Body of pancreas (tissue), 4 donors: ENCODE data around the gene BHLHE40. TPM values are rescaled to one million over a fixed set of nuclear protein-coding genes. Genes with fewer than 3 reads are reported as not detected.

Source experiments
- ATAC-seq: fragments of 150-250 bp; one replicate; pipeline ENCODE4 v1.9.1; 2016
- DNase-seq, 4 donors: peaks; one replicate each; pipeline ENCODE4 v3.0.0-alpha.2; 2019
- H3K27ac ChIP-seq, 4 donors: fragments of 200-600 bp; sonication (generic); 1 replicate in 3 of 4; 2 replicates in 1 of 4; pipeline versions ENCODE4 v1.5.1 to v1.6.1; 2016 to 2019; ENCODE audit warnings: mild to moderate bottlenecking in 1 of 4, mixed read lengths in 1 of 4, moderate library complexity in 1 of 4
- H3K27me3 ChIP-seq, 2 donors: fragments of 200-600 bp; sonication (generic); one replicate each; pipeline ENCODE4 v1.6.0; 2016; ENCODE audit warnings: mild to moderate bottlenecking in 1 of 2
- H3K36me3 ChIP-seq, 2 donors: fragments of 200-600 bp; sonication (generic); replicated peaks in 1 of 2; 2 replicates each; pipeline ENCODE4 v1.5.1; 2016; ENCODE audit warnings: low read depth in 2 of 2; ENCODE audit not compliant: insufficient read depth in 1 of 2
- H3K4me1 ChIP-seq: fragments of 200-600 bp; sonication (generic); one replicate; pipeline ENCODE4 v1.6.0; 2016
- H3K4me3 ChIP-seq, 2 donors: fragments of 200-600 bp; sonication (generic); 1 replicate in 1 of 2; 2 replicates in 1 of 2; pipeline ENCODE4 v1.5.1; 2016 to 2019
- H3K9me3 ChIP-seq, 3 donors: fragments of 200-600 bp; sonication (generic); 1 replicate in 2 of 3; 2 replicates in 1 of 3; pipeline ENCODE4 v1.5.1; 2016
- POLR2A ChIP-seq, 3 donors: fragments of 450-650 bp; IDR thresholded peaks; one replicate each; pipeline ENCODE4 v1.6.1; 2016; ENCODE audit warnings: antibody characterized with exemption in 3 of 3, mild to moderate bottlenecking in 2 of 3
- WGBS, 2 donors: methylation state at CpG; one replicate each; pipeline ENCODE4 v1.1.5; 2017; 5-methylcytosine and 5-hydroxymethylcytosine counted together
- intact Hi-C: fragments of 100-400 bp; cut with DNase I; formaldehyde crosslinking; loops from one replicate; pipeline ENCODE4 v1.15.1; 2023
- total RNA-seq, 2 donors: library from RNA; depleted of rRNA; stranded (reverse); fragments of >200 nt; gene quantifications; one replicate each; pipeline ENCODE4 v1.1.0, GENCODE V29; 2016
- TF ChIP-seq, protein P1 (sequence below), 7 experiments: fragments of 450-650 bp in 4 of 7; fragments of 200-600 bp in 3 of 7; sonication (generic) in 3 of 7; IDR thresholded peaks; one replicate each; pipeline ENCODE4 v1.5.1; 2016 to 2019; ENCODE audit warnings: antibody characterized with exemption in 7 of 7

Gene BHLHE40
- total RNA-seq, 2 donors from 2014 or later = 28.5 to 30.3 TPM

DNA sequence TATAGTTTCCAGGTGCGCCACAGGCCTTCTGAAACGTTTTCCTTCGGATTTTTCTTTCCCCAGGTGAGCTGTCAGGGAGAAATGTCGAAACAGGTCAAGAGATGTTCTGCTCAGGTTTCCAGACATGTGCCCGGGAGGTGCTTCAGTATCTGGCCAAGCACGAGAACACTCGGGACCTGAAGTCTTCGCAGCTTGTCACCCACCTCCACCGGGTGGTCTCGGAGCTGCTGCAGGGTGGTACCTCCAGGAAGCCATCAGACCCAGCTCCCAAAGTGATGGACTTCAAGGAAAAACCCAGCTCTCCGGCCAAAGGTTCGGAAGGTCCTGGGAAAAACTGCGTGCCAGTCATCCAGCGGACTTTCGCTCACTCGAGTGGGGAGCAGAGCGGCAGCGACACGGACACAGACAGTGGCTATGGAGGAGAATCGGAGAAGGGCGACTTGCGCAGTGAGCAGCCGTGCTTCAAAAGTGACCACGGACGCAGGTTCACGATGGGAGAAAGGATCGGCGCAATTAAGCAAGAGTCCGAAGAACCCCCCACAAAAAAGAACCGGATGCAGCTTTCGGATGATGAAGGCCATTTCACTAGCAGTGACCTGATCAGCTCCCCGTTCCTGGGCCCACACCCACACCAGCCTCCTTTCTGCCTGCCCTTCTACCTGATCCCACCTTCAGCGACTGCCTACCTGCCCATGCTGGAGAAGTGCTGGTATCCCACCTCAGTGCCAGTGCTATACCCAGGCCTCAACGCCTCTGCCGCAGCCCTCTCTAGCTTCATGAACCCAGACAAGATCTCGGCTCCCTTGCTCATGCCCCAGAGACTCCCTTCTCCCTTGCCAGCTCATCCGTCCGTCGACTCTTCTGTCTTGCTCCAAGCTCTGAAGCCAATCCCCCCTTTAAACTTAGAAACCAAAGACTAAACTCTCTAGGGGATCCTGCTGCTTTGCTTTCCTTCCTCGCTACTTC lies 3.8 kb downstream of the BHLHE40 start:
- Histone ChIP-seq H3K36me3 (peaks cover 0 to 2% of the 10 kb centered on the region in 2 donors), H3K4me3 (peak overlapping the region; percentile 3 to 9), H3K27ac (peak overlapping the region; percentile 95 to 100 (median 100)), H3K27me3 (no peaks in the 10 kb centered on the region), H3K4me1 (peaks cover 59% of the 10 kb centered on the region), H3K9me3 (no peaks in the 10 kb centered on the region)
- DNase-seq (peak in 3 of 4 donors; percentile 22 to 37 (median 35)), ATAC-seq (no peak)
- intact Hi-C loops = no loop called here
- TF ChIP-seq, protein P1, sequence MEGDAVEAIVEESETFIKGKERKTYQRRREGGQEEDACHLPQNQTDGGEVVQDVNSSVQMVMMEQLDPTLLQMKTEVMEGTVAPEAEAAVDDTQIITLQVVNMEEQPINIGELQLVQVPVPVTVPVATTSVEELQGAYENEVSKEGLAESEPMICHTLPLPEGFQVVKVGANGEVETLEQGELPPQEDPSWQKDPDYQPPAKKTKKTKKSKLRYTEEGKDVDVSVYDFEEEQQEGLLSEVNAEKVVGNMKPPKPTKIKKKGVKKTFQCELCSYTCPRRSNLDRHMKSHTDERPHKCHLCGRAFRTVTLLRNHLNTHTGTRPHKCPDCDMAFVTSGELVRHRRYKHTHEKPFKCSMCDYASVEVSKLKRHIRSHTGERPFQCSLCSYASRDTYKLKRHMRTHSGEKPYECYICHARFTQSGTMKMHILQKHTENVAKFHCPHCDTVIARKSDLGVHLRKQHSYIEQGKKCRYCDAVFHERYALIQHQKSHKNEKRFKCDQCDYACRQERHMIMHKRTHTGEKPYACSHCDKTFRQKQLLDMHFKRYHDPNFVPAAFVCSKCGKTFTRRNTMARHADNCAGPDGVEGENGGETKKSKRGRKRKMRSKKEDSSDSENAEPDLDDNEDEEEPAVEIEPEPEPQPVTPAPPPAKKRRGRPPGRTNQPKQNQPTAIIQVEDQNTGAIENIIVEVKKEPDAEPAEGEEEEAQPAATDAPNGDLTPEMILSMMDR (IDR thresholded peaks at IDR 0.05) = no peak
- no peak for TF ChIP-seq POLR2A (IDR thresholded peaks at IDR 0.05)
- WGBS, 2 donors = 54 to 74% methylated on average over 38 to 40 of the region's 40 CpGs

DNA sequence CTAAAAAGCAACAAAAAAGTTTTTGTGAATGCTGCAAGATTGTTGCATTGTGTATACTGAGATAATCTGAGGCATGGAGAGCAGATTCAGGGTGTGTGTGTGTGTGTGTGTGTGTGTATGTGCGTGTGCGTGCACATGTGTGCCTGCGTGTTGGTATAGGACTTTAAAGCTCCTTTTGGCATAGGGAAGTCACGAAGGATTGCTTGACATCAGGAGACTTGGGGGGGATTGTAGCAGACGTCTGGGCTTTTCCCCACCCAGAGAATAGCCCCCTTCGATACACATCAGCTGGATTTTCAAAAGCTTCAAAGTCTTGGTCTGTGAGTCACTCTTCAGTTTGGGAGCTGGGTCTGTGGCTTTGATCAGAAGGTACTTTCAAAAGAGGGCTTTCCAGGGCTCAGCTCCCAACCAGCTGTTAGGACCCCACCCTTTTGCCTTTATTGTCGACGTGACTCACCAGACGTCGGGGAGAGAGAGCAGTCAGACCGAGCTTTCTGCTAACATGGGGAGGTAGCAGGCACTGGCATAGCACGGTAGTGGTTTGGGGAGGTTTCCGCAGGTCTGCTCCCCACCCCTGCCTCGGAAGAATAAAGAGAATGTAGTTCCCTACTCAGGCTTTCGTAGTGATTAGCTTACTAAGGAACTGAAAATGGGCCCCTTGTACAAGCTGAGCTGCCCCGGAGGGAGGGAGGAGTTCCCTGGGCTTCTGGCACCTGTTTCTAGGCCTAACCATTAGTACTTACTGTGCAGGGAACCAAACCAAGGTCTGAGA lies 4.7 kb downstream of the BHLHE40 start:
- Histone ChIP-seq H3K9me3 (no peaks in the 10 kb centered on the region), H3K36me3 (peaks cover 0 to 2% of the 10 kb centered on the region in 2 donors), H3K27ac (peak overlapping the region; percentile 95 to 100 (median 100)), H3K4me1 (peaks cover 66% of the 10 kb centered on the region), H3K27me3 (no peaks in the 10 kb centered on the region), H3K4me3 (peak overlapping the region in 1 of 2 donors; percentile 3)
- ATAC-seq (no peak), DNase-seq (peak; percentile 41 to 69 (median 56))
- TF ChIP-seq POLR2A (IDR thresholded peaks at IDR 0.05) = peak; percentile 31 to 49 (median 41)
- TF ChIP-seq, protein P1 (IDR thresholded peaks at IDR 0.05) = no peak
- 27 to 36% methylated on average over 15 to 16 of the region's 16 CpGs for WGBS, 2 donors
- intact Hi-C loops = no loop called here

DNA sequence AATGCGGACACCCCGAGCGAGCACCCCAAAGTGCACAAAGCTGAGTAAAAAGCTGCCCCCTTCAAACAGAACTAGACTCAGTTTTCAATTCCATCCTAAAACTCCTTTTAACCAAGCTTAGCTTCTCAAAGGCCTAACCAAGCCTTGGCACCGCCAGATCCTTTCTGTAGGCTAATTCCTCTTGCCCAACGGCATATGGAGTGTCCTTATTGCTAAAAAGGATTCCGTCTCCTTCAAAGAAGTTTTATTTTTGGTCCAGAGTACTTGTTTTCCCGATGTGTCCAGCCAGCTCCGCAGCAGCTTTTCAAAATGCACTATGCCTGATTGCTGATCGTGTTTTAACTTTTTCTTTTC lies 5.3 kb downstream of the BHLHE40 start:
- Histone ChIP-seq H3K9me3 (no peaks in the 10 kb centered on the region), H3K4me3 (no peak overlapping the region), H3K36me3 (peaks cover 0 to 2% of the 10 kb centered on the region in 2 donors), H3K27me3 (no peaks in the 10 kb centered on the region), H3K27ac (peak overlapping the region; percentile 95 to 100 (median 100)), H3K4me1 (peaks cover 72% of the 10 kb centered on the region)
- no peak for ATAC-seq
- intact Hi-C loops = no loop called here
- DNase-seq = no peak
- WGBS, 2 donors = 32 to 35% methylated on average over 9 of the region's 9 CpGs
- TF ChIP-seq, protein P1 (IDR thresholded peaks at IDR 0.05) = no peak
- TF ChIP-seq POLR2A (IDR thresholded peaks at IDR 0.05) = no peak

- Histone ChIP-seq H3K27me3 (no peaks in the 10 kb centered on the region), H3K36me3 (peaks cover 0 to 2% of the 10 kb centered on the region in 2 donors), H3K9me3 (no peaks in the 10 kb centered on the region), H3K4me3 (no peak overlapping the region), H3K4me1 (peaks cover 73% of the 10 kb centered on the region), H3K27ac (peak overlapping the region; percentile 96 to 100 (median 98))
- no peak for ATAC-seq
- 62 to 63% methylated on average over 10 of the region's 10 CpGs for WGBS, 2 donors
- peak; percentile 12 to 50 (median 38) for DNase-seq
- no peak for TF ChIP-seq POLR2A (IDR thresholded peaks at IDR 0.05)
- TF ChIP-seq, protein P1 (IDR thresholded peaks at IDR 0.05) = peak in 1 of 7 experiments; percentile 5
- intact Hi-C loops = no loop called here
These were observed 6.3 kb downstream of the BHLHE40 start for GRCh38 chr3:4985330-4986174.
